22Rv1 (cell line): ENCODE results near the gene PPM1L.

Experiments used
- H3K27ac ChIP-seq: fragments of 450-650 bp; 2 replicates; pipeline ENCODE4 v1.5.1; 2017
- CTCF ChIP-seq: fragments of 450-650 bp; IDR thresholded peaks from 2 replicates; pipeline ENCODE4 v1.5.1; 2017; ENCODE audit warnings: mild to moderate bottlenecking
- ZFX ChIP-seq: fragments of 450-650 bp; IDR thresholded peaks from 2 replicates; pipeline ENCODE4 v1.6.1; 2017; ENCODE audit warnings: antibody characterized with exemption, borderline replicate concordance

The PPM1L gene

DNA sequence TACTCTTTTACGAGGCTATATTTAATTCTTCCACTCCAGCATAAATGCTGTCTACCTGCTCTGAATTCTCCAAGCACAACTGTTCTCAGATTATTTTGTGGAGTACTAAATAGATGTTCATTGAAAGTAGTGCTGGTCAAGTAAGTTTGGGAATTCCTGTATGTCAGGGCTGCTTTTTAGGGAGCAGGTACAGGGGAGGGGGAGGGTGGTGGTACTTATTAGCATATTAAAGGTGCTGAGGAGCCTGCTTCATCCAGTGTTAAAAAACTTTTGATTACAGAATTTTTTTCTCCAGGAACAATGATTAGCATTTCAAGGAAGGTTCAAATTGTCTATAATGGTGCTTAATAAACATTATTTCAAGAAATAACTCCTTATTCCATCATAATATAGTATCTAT lies 59.2 kb downstream of the PPM1L start:
- no peak for TF ChIP-seq ZFX
- no peak for TF ChIP-seq CTCF
- H3K27ac ChIP-seq, result no peak overlapping the region

- H3K27ac ChIP-seq, result no peak overlapping the region
- no peak for TF ChIP-seq ZFX
Measured at GRCh38 chr3:160820022-160820421, 64.0 kb downstream of the PPM1L start.

GRCh38 chr3:160820430-160820829 lies 64.4 kb downstream of the PPM1L start:
- TF ChIP-seq ZFX, result no peak
- TF ChIP-seq CTCF, result no peak
- no peak overlapping the region for H3K27ac ChIP-seq

DNA sequence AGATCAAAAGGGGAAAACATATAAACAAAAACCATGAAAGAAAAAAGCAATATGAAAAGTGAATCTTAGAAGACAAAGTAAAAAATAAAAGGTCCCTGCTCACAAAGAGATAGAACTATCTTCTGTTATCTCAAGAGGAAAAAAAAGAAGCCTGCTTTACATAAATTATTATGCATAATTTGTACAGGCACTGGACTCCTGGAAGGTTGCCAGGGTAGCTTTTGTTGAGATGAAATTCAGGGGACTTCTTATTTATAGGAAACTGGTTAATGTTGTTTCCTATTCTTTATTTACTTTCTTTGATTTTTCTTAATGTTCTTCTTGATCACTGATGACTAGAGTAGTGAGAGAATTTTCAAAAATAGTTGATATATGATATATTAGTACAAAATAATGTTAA lies 66.9 kb downstream of the PPM1L start:
- H3K27ac ChIP-seq, result no peak overlapping the region
- TF ChIP-seq ZFX (no peak), CTCF (no peak)

- H3K27ac ChIP-seq, result no peak overlapping the region
- no peak for TF ChIP-seq CTCF
- no peak for TF ChIP-seq ZFX
Measured at GRCh38 chr3:160825311-160825800, 69.3 kb downstream of the PPM1L start.

GRCh38 chr3:160826408-160826807 lies 70.4 kb downstream of the PPM1L start:
- no peak overlapping the region for H3K27ac ChIP-seq
- TF ChIP-seq CTCF, result no peak
- no peak for TF ChIP-seq ZFX

DNA sequence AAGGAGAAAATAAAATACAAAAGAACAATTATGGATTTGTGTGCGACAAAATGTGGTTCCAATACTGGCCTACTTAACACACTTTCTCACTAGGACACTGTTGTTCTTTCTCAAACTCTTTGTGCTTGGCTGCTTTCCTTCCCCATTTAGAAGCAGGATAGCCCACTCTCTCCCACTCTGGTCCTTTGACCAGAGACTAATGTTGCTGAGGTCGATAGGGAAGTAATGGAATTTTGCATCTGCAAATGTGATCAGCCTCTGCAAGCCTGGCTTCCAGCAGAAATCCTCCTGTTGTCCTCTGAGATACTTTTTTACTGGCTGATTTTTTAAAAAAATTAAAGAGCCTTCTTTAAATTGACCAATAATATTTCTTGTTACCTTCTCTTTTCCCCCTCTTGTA lies 71.0 kb downstream of the PPM1L start:
- no peak overlapping the region for H3K27ac ChIP-seq
- TF ChIP-seq CTCF (no peak), ZFX (no peak)

- H3K27ac ChIP-seq, result no peak overlapping the region
- TF ChIP-seq CTCF, result no peak
- TF ChIP-seq ZFX, result no peak
Measured at GRCh38 chr3:160827516-160827915, 71.5 kb downstream of the PPM1L start.
